H9 (cell line): ENCODE results near the gene TLL2. TPM values are rescaled to one million over a fixed set of nuclear protein-coding genes. Genes with fewer than 3 reads are reported as not detected.

Experiments used
- DNase-seq: peaks from one replicate; pipeline ENCODE4 v3.0.0-alpha.2; 2017
- H2AFZ ChIP-seq: one replicate; pipeline ENCODE4 v1.6.1; 2013; ENCODE audit warnings: mild to moderate bottlenecking, low read length, control low read depth, moderate library complexity
- H2AK5ac ChIP-seq: 2 replicates; pipeline ENCODE4 v1.6.1; 2013; ENCODE audit warnings: low read length, control low read depth, mixed read lengths; ENCODE audit not compliant: insufficient read length
- H2BK120ac ChIP-seq: one replicate; pipeline ENCODE4 v1.6.1; 2013; ENCODE audit warnings: low read depth, mild to moderate bottlenecking, low read length, control low read depth, inconsistent platforms; ENCODE audit not compliant: poor library complexity, severe bottlenecking
- H2BK12ac ChIP-seq: 2 replicates; pipeline ENCODE4 v1.6.1; 2013; ENCODE audit warnings: low read length, control low read depth, mixed read lengths, low read depth; ENCODE audit not compliant: insufficient read length
- H2BK15ac ChIP-seq: 2 replicates; pipeline ENCODE4 v1.6.1; 2013; ENCODE audit warnings: low read depth, low read length, control low read depth
- H2BK20ac ChIP-seq: one replicate; pipeline ENCODE4 v1.6.1; 2013; ENCODE audit warnings: low read depth, mild to moderate bottlenecking, low read length, control low read depth, inconsistent platforms; ENCODE audit not compliant: poor library complexity, severe bottlenecking
- H2BK5ac ChIP-seq: 2 replicates; pipeline ENCODE4 v1.6.1; 2013; ENCODE audit warnings: low read length, control low read depth, mixed read lengths; ENCODE audit not compliant: insufficient read length
- H3K14ac ChIP-seq: 2 replicates; pipeline ENCODE4 v1.6.1; 2013; ENCODE audit warnings: low read length, control low read depth; ENCODE audit not compliant: insufficient read depth
- H3K18ac ChIP-seq: 2 replicates; pipeline ENCODE4 v1.6.1; 2013; ENCODE audit warnings: low read depth, mild to moderate bottlenecking, mixed read lengths, low read length, control low read depth; ENCODE audit not compliant: insufficient read length
- H3K23ac ChIP-seq: 2 replicates; pipeline ENCODE4 v1.6.1; 2013; ENCODE audit warnings: low read length, control low read depth, mixed read lengths, low read depth; ENCODE audit not compliant: insufficient read length
- H3K23me2 ChIP-seq: 2 replicates; pipeline ENCODE4 v1.6.1; 2013; ENCODE audit warnings: low read depth, mild to moderate bottlenecking, mixed read lengths, low read length, control low read depth; ENCODE audit not compliant: insufficient read length, poor library complexity, severe bottlenecking
- H3K27ac ChIP-seq: 2 replicates; pipeline ENCODE4 v1.5.1; 2013; ENCODE audit warnings: low read length, control low read depth, mixed read lengths, low read depth; ENCODE audit not compliant: insufficient read length
- H3K27me3 ChIP-seq: 2 replicates; pipeline ENCODE4 v1.6.1; 2013; ENCODE audit warnings: low read length, control low read depth, inconsistent platforms; ENCODE audit not compliant: insufficient read depth
- H3K4ac ChIP-seq: 2 replicates; pipeline ENCODE4 v1.6.1; 2013; ENCODE audit warnings: low read depth, mild to moderate bottlenecking, control low read depth, inconsistent platforms, low read length, moderate library complexity
- H3K4me1 ChIP-seq: 2 replicates; pipeline ENCODE4 v1.6.1; 2013; ENCODE audit warnings: low read length, control low read depth, inconsistent platforms; ENCODE audit not compliant: insufficient read depth
- H3K4me2 ChIP-seq: 2 replicates; pipeline ENCODE4 v1.6.1; 2013; ENCODE audit warnings: low read length, control low read depth, mixed read lengths; ENCODE audit not compliant: insufficient read length, insufficient read depth
- H3K56ac ChIP-seq: 2 replicates; pipeline ENCODE4 v1.6.1; 2013; ENCODE audit warnings: low read depth, mild to moderate bottlenecking, mixed read lengths, low read length, control low read depth; ENCODE audit not compliant: insufficient read length
- H3K79me1 ChIP-seq: 2 replicates; pipeline ENCODE4 v1.6.1; 2013; ENCODE audit warnings: low read depth, mild to moderate bottlenecking, moderate library complexity, low read length, control low read depth, inconsistent platforms; ENCODE audit not compliant: insufficient read depth, poor library complexity, severe bottlenecking
- H3K79me2 ChIP-seq: 2 replicates; pipeline ENCODE4 v1.6.1; 2013; ENCODE audit warnings: low read length, control low read depth, inconsistent platforms; ENCODE audit not compliant: insufficient read depth
- H3K9ac ChIP-seq: 2 replicates; pipeline ENCODE4 v1.6.1; 2013; ENCODE audit warnings: low read length, control low read depth, mixed read lengths; ENCODE audit not compliant: insufficient read length; ENCODE audit errors: extremely low read depth
- H3K9me3 ChIP-seq: one replicate; pipeline ENCODE4 v1.6.1; 2013; ENCODE audit warnings: low read depth, low read length, inconsistent platforms; ENCODE audit not compliant: control insufficient read depth
- H3T11ph ChIP-seq: one replicate; pipeline ENCODE4 v1.6.1; 2013; ENCODE audit warnings: mild to moderate bottlenecking, low read length, control low read depth, inconsistent platforms
- H4K20me1 ChIP-seq: one replicate; pipeline ENCODE4 v1.6.1; 2013; ENCODE audit not compliant: control insufficient read depth, insufficient read length, insufficient read depth
- H4K5ac ChIP-seq: 2 replicates; pipeline ENCODE4 v1.6.1; 2013; ENCODE audit warnings: low read depth, mild to moderate bottlenecking, mixed read lengths, low read length, control low read depth; ENCODE audit not compliant: insufficient read length
- H4K8ac ChIP-seq: replicated peaks from 2 replicates; pipeline ENCODE4 v1.6.1; 2013; ENCODE audit warnings: low read length, control low read depth, mixed read lengths, low read depth; ENCODE audit not compliant: insufficient read length
- H4K91ac ChIP-seq: 2 replicates; pipeline ENCODE4 v1.6.1; 2013; ENCODE audit warnings: low read depth, mild to moderate bottlenecking, moderate library complexity, mixed read lengths, low read length, control low read depth; ENCODE audit not compliant: insufficient read length
- H3K27ac Mint-ChIP-seq, 3 experiments: 2 replicates in 2 of 3; 3 replicates in 1 of 3; pipeline ENCODE4 v1.8.0; 2020 to 2021; ENCODE audit warnings: mixed read lengths in 3 of 3, mild to moderate bottlenecking in 1 of 3, moderate library complexity in 1 of 3
- H3K27me3 Mint-ChIP-seq: 2 replicates; pipeline ENCODE4 v1.8.0; 2021; ENCODE audit warnings: low read depth, mild to moderate bottlenecking, moderate library complexity, mixed read lengths
- H3K36me3 Mint-ChIP-seq, 3 experiments: 2 replicates in 2 of 3; 3 replicates in 1 of 3; pipeline ENCODE4 v1.8.0; 2020 to 2021; ENCODE audit warnings: low read depth in 3 of 3, mixed read lengths in 3 of 3; ENCODE audit not compliant: insufficient read depth in 1 of 3
- H3K4me1 Mint-ChIP-seq, 2 experiments: 2 replicates each; pipeline ENCODE4 v1.8.0; 2020; ENCODE audit warnings: mixed read lengths in 2 of 2
- H3K4me3 Mint-ChIP-seq, 2 experiments: 2 replicates in 1 of 2; 3 replicates in 1 of 2; pipeline ENCODE4 v1.8.0; 2020 to 2021; ENCODE audit warnings: mild to moderate bottlenecking in 2 of 2, mixed read lengths in 2 of 2, moderate library complexity in 1 of 2
- H3K9me3 Mint-ChIP-seq, 2 experiments: 2 replicates in 1 of 2; 3 replicates in 1 of 2; pipeline ENCODE4 v1.8.0; 2020; ENCODE audit warnings: mild to moderate bottlenecking in 2 of 2, mixed read lengths in 2 of 2, moderate library complexity in 1 of 2
- WGBS: extraction: QIAGEN DNeasy Blood & Tissue Kit; methylation state at CpG from one replicate; pipeline ENCODE4 v1.1.7; 2013; ENCODE audit warnings: missing lambda C conversion rate, low lambda C conversion rate, mixed read lengths; ENCODE audit not compliant: insufficient read length; ENCODE audit errors: extremely low coverage; 5-methylcytosine and 5-hydroxymethylcytosine counted together
- total RNA-seq: library from RNA; stranded (reverse); gene quantifications from 2 replicates; pipeline ENCODE4 v1.2.1, GENCODE V29; 2021
- TF ChIP-seq, protein P1 (sequence below): fragments of 200-600 bp; sonication (generic); conservative IDR thresholded peaks from 3 replicates; pipeline ENCODE4 v1.8.0; 2021; ENCODE audit warnings: antibody characterized with exemption, mild to moderate bottlenecking

Gene TLL2
- total RNA-seq, 1 experiment from 2014 or later = 1.4 TPM

DNA sequence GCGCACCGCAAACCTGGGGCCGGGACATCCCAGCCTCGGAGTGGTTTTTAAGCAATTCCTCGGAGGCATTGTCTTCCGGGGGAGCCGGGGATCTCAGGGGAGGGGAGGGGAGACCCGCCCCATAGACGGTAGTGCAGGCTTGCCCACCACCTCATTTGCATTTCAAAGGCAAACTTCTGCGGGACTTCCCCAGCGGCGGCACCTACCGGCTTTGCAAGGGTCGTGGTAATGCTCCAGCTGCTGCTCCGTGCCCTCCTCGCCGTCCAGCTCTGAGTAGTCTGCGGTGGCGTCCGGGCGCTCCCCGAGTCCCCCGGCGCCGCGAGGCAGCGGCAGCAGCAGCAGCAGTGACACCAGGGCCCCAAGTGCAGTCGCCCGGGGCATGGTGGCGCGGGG, 425 bp downstream of the TLL2 start:
- Histone ChIP-seq H3K4me1 (peaks cover 9% of the 10 kb centered on the region; the same call in 1 of the 2 replicates), H4K8ac (no peak overlapping the region), H2BK5ac (no peak overlapping the region), H3K9me3 (no peaks in the 10 kb centered on the region), H4K5ac (no peak overlapping the region), H3K79me2 (no peaks in the 10 kb centered on the region), H2BK20ac (no peak overlapping the region), H2BK12ac (no peak overlapping the region), H4K20me1 (no peaks in the 10 kb centered on the region), H3K4ac (no peak overlapping the region), H3K9ac (no peak overlapping the region), H3K4me2 (peak overlapping the region; percentile 52), H3K27ac (no peak overlapping the region), H3K79me1 (no peaks in the 10 kb centered on the region), H3K23me2 (peaks cover 20% of the 10 kb centered on the region), H4K91ac (no peak overlapping the region), H2BK15ac (no peak overlapping the region), H3K18ac (peak overlapping the region; percentile 39), H3K14ac (no peak overlapping the region), H3T11ph (no peak overlapping the region), H3K23ac (no peak overlapping the region), H2AK5ac (no peak overlapping the region), H2BK120ac (no peak overlapping the region), H3K27me3 (peaks cover 13% of the 10 kb centered on the region; the same call in 1 of the 2 replicates), H2AFZ (no peak overlapping the region), H3K56ac (no peak overlapping the region)
- Mint-ChIP-seq H3K36me3 (no peaks in the 10 kb centered on the region; a peak in 1 of 7 replicates), H3K4me3 (peak overlapping the region; percentile 61 to 84), H3K4me1 (peaks cover 47 to 48% of the 10 kb centered on the region in 2 experiments), H3K27ac (no peak overlapping the region), H3K27me3 (peaks cover 59% of the 10 kb centered on the region), H3K9me3 (no peaks in the 10 kb centered on the region; a peak in 1 of 5 replicates)
- TF ChIP-seq, protein P1, sequence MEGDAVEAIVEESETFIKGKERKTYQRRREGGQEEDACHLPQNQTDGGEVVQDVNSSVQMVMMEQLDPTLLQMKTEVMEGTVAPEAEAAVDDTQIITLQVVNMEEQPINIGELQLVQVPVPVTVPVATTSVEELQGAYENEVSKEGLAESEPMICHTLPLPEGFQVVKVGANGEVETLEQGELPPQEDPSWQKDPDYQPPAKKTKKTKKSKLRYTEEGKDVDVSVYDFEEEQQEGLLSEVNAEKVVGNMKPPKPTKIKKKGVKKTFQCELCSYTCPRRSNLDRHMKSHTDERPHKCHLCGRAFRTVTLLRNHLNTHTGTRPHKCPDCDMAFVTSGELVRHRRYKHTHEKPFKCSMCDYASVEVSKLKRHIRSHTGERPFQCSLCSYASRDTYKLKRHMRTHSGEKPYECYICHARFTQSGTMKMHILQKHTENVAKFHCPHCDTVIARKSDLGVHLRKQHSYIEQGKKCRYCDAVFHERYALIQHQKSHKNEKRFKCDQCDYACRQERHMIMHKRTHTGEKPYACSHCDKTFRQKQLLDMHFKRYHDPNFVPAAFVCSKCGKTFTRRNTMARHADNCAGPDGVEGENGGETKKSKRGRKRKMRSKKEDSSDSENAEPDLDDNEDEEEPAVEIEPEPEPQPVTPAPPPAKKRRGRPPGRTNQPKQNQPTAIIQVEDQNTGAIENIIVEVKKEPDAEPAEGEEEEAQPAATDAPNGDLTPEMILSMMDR = no peak
- WGBS = no CpG with 5 or more reads among the region's 31 CpGs
- peak; percentile 76 for DNase-seq
